ENCODE data around the gene VWA7.

The VWA7 gene

DNA sequence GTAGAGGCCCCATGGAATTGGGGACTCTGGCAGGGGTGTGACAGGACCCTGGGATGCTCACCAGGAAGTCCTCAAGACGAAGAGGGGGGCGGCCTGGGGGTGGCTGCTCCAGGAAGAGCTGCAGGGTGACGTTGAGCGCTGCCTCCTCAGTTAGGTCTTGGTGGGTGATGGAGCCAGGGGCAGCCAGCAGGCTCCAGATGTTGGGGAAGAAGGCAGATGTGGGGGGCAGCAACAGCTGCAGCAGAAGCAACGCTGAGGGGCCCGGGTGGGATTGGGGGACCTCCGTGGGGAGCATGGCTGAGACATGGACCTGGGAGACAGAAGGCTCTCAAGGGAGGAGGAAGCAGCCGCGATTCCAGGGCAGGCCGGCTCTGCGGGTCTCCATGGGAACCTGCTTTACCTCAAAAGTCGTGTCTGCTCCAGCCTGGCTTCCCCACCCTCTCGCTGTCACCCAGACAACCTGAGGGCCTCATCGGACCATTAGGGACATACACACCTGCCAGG, 591 bp downstream of the VWA7 start:
- no peak for DNase-seq

DNA sequence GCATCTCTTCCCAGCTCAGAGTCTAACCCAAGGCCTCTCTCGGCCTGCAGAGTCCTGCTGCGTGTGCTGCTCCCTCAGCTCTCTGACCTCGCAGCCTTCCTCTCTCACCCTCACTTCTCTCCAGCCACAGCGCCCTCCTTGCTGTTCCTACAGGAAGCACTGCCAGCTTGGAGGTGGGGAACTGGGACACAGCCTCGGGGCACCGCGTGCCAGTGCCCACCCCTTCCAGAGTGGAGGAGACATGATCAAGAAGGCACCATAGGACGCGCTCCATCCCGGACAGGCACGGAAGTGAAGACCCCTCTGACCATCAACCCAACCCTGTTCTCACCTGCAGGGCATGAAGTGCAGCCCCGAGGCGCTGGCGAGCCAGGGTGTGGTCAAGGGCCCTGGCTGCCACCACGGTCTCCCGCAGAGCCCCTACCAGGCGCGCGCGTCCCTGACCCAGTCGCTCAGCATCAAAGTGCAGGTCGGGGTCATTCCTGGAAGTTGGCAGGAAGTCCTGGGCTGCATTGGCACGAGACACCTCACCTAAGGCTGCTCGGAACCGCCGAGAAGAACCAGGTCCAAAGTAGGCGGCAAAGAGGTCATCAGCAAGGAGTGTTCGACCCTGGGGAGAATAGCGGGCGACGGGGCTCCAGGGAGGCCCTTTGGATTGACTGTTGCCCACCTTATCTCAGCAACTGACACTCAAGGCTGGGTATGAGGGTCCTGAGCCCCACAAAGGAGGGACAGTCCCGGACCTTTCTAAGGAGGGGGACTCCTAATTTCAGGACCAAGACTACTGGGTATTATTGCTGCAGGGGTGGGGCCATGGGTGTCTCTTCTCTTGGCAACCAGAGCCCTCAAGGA, 1.3 kb downstream of the VWA7 start:
- no peak for DNase-seq

DNA sequence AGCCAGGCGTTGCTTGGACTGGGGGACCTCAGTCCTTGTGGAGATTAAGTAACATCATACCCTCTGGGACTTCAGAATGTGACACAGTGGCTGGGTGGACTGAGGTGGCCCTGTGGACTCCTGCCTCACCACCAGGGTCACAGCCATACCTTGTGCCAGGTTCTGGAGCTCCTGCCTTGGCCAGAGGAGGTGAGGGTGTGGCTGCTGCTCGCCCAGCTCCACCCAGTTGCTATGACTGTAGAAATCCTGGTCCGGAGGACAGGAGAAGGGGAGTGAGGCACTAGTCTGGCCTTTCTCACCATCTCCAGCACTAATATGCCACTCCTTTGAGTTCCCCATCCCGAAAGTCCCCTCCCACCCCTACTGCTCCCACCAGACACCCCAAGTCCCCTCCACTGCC, 1.9 kb downstream of the VWA7 start:
- DNase-seq = no peak

DNA sequence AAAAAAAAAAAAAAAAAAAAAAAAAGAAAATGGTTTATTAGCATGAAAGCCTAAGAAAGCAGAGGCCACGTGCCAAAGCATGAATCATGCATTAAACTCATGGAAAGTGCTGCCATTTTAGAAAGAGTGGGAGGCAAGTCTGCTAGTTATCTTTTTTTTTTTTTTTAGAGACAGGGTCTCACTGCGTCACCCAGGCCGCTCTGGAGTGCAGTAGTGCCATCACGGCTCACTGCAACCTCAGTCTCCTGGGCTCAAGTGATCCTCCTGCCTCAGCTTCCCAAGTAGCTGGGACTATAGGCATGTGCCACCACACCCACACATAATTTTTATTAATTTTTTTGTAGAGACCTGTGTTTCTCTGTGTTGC, 5.2 kb downstream of the VWA7 start:
- peak; percentile 50 for DNase-seq

DNA sequence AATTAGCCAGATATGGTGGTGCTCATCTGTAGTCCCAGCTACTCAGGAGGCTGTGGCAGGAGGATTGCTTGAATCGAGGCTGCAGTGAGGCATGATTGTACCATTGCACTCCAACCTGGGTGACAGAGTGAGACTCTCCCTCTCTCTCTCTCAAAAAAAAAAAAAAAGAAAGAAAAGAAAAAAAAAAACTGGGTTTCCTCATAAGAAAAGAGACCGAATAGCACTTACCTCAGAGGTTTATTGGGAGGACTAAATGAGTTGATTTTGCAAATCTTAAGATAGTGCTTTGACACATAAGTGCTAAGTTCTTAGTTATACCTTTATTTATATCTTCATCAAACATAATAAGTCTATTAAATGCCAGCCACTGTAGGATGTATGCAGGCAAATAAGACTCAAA, 6.3 kb downstream of the VWA7 start:
- DNase-seq = no peak

DNA sequence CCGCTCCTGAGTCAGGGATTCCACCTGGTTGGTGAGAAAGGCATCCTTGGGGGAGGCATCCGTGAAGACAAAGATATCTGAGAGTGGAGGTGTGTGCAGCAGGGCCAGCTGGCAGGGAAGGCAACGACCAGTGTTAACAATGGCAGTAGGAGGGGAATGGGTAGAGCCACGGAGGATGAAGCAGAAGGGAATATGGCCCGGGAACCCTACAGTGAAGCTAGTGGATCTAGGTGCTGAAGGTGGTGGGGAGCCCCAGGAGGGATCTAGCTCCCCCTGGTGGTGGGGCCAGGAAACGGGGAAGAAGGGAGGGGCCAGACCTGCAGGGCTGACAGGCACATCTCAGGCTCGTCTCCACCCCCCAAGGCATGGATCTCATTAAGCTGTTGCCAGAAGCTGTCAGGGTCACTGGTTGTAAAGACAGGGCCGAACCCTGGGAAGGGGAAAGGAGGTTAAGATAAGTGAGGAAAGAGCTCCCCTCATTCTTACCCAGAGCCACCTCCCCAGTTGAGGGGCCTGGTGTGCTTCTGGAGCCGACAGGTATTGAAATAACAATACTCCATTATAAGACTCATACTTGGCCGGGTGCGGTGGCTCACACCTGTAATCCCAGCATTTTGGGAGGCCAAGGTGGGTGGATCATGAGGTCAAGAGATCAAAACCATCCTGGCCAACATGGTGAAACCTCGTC, 7.3 kb downstream of the VWA7 start:
- DNase-seq = peak; percentile 87

DNA sequence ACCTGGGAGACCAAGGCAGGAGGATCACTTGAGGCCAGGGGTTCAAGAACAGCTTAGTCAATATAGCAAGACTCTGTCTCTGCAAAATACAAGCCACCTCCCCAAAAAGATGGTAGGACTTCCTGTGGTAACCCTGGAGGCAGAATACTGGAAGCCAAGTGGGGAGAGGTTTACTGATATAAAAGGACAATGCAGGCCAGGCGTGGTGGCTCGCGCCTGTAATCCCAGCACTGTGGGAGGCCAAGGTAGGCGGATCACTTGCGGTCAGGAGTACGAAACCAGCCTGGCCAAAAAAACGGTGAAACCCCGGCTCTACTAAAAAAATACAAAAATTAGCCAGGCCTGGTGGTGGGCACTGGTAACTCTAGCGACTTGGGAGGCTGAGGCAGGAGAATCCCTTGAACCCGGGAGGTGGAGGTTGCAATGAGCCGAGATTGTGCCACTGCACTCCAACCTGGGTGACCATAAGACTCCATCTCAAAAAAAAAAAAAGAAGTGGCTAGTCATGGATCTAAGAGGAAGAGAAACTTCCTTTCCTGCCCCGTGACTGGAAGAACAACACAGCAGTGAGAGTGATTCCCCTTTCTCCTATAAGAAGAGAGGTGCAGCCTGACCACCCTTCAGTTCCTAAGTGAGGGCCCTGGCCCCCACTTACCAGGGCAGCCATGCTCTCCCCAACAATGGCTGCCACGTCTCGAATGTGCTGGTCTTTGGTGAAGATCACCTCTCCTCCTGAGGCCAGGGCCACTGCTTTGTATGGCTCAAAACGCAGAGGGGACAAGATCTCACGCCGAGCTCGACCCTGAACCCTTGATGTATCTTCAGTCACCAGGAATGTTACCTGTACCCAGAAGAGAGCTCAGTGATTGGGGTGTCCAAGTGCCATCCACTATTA, 8.5 kb downstream of the VWA7 start:
- no peak for DNase-seq

DNA sequence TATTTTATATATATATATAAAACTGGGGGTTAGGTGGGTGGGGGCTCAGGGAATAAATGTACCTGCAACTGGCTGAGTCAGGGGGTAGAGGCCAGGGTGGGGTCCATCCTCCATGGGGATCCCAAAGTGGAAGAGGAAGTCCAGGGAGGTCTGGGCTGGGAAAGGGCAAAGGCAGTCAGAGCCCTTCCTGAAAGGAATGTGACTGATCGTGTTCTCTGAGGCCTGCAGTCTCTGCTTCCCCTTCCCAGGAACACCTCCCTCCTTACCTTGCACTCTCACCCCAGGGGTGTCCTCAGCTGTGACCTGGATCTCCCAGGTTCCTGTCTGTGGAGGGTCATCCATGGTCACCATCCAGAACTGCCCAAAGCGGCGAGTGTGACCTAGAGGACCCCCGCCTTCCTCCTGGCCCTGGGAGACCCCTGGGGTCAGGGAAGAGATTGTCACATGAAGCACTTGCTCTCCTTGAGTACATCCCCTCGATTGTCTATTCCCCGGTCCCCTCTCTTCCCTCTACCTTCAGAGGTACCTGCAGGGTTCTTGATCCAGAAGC, 10.0 kb downstream of the VWA7 start:
- no peak for DNase-seq

DNA sequence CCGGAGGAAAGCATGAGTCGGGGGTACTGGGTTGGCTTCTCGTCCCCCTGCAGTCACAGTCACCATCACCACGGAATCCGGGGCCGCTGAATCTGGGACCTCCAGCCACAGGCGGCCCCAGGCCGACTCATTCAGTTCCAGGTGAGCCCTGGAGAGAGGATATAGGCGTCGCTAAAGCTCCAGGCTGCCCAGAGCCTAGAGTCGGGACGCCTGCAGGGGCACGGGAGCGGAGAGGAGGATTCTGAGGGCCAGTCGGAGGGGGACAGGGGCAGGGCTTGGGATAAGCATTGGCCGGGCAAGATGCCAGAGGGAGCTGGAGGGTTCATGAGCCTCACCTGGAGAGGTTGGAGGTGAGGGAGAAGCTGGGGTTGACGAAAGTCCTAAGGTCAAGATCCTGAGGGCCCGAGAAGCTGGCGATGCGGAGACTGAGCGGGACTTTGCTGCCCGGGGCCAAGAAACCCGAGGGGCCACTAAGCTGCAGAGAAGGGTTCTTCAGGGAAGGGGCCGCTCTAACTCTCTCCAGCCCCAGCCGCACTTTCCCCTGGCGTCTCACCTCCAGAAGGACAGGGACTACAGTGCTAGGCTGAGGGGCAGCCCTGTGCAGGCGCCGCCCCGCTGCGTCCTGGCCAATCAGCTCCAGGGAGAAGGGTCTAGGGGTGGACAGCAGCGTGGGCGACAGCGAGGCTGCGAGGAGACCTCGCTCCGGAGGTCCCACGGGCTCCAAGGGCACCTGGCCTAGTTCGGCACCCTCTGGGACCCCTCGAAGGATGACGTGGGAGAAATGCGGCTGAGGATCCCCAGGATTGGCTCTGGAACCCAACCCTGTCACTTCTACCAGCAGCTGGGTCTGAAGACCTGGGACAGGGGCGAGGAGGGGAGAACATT, 11.0 kb downstream of the VWA7 start:
- DNase-seq = no peak

DNA sequence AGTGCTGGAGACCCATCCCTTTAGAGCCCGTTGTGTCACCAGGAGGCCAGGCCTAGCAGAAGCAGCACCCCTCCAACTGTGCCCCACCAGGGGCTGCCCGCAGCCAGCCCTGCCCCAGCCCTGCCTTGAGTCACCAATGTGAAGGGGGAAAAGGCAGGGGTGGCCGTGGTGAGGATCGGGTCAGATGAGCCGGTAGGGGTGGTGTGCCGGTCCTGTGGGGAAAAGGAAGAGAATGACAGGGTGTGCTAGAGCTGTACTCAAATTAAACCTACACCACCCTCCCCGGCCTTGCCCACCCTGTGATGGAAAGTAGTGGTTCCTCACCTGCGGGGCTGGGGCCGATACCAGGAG, 11.6 kb downstream of the VWA7 start:
- no peak for DNase-seq

DNA sequence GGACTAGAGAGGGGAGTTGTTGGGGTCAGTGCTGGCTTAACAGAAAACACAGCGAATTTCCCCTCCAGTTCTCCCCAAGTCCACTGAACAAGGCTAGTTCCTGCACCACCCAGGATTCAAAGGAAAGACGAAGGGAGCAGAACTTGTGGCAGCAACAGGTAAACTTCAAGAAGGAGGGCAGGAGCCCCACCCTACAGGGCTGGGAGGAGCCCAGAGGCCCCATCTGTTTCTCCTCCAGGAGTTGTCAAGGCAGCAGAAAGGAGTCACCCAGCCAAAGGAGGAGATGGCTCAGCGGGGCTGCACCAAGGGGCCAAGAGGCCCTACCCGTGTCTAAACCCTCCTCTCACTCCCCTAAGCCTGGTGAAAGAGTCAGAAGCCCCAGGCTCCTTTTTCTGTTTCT, 12.9 kb downstream of the VWA7 start:
- DNase-seq = no peak

DNA sequence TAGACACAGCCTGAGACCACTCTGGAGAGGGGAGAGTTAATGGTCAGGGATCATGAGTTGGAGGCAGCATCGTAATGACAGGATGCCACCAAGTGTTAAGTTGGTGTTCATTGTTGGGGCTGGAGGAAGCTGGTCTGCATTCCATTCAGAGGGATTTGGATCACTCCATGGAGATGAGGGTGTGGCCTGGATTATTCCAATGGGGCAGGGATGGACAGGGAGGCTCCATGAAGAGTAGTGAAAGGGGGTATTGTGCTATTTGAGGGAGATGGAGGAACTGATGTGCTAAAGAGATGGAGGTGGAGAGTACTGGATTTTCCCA, 13.5 kb downstream of the VWA7 start:
- DNase-seq = no peak

DNA sequence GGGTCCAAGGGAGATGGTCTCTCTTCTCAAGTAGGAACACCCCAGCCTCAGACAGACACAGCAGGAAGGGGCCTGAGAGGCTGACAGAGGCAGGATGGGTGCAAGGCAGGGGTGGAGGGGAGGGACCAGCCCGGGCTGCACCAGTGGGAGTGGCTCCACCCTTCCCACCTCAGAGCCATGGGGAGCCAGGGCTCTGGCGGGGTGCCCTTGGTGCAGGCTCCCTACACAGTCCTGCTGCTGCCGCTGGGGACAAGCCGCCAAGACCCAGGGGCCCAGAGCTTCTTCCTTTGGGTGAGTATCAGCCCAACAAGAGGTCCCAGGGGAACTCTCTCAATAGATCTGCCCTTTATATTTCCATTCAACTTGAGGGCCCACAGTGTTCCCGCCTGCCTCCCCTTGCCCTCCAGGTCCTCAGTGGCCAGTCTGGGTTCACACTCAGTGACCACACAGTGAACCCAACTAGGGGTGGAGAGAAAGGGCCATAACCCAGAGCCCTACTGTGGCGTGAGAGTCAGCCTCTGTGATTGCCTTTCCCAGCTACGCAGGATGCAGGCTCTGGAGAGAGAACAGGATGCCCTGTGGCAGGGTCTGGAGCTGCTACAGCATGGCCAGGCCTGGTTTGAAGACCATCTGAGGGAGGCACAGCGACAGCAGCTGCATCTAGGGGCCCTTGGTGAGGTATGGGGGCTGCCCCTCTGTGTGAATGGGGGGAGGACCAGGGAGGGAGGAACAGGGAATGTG, 14.1 kb downstream of the VWA7 start:
- no peak for DNase-seq

DNA sequence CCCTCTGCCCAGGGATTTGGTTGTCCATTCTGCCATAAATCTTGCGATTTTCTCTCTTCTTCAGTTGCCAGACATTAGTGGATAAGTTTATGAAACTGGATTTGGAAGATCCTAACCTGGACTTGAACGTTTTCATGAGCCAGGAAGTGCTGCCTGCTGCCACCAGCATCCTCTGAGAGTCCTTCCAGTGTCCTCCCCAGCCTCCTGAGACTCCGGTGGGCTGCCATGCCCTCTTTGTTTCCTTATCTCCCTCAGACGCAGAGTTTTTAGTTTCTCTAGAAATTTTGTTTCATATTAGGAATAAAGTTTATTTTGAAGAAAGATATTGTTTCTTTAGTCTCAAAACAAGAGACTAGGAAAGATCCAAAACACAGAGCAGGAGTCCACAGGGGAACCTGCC, 14.8 kb downstream of the VWA7 start, which contains the start of gene SAPCD1:
Gene SAPCD1 (plus strand): TSS at position 301 of the 400 bp plus-strand sequence. CDS start 399 bp downstream, outside the sequence.
- no peak for DNase-seq

DNA sequence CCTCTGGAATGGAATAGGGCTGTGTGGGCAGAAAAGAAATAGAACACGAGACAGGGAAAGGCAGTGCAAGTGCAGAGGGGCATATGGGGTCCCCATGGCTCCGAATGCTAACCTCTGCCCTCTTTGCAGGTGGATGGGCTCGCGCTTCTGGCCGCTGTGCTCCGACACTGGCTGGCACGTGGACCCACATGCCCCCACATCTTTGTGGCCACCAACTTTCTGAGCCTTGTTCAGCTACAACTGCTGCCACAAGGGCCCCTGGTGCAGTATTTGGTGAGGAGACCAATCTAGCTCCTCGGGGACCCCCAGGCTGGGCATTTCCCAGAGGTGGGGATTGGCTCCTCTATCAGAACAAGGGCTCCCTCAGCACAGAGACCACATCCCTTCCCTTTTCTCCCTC, 15.8 kb downstream of the VWA7 start:
- no peak for DNase-seq

DNA sequence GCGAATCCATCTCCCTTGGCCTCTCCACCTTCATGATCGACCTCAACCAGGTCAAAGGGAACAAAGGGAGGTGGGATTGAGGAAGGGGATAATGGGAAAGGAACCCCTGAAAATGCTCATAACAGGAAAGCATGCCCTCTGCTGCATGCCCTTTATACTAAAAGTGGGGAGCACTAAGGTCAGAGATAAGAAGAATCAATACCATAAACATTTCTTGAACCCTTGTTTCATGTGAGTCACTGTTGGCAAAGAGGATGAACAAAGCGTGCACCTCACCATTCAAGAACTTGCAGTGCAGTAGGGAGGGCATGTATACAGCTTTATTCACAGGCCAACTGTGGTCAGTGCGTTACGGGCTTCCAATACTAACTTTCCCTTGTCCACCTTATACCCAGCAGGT, 16.3 kb downstream of the VWA7 start:
- DNase-seq = no peak

DNA sequence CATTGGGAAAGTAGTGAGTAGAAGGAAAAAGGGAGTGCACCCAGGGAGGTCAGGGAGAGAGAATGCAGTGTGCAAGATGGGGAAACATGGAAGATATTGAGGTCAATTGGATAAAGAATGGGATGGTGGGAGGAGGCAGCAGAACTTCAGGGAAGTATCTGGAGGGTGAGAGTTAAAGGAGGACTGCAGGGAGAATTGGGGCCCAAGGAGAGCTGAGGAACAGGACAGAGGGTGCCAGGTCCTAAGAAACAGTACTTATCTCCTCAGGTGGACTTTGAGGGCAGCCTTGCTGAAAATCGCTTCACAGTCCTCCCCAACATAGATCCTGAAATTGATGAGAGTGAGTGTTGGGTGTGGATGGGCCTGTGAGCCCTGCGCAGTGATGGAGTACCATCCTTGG, 18.8 kb downstream of the VWA7 start:
- no peak for DNase-seq

DNA sequence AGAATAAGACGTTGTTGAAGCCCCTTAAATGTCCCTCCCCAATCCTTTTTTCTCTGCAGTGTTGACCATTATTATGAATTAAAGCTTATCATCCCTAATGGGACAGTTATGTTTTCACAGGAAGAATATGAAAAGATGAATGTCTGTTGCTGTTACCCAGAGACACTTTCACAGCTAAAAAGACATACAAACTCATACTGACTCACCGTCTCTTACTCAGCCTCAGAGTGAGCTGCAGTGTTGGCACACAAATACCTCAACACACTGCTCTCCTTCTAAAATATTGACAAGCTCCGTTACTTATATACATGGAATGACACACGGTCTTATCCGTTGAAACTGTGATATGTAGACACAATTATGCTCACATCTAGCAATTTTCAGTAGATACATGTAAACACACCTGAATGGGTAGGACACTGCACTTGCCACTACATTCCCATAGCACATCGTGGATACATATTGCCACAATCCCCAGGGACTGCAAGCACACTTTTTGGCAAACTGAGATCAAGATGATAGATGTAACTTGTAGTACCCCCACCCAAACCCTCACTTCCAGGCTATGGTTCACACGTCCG, 24.3 kb downstream of the VWA7 start:
- DNase-seq = no peak

DNA sequence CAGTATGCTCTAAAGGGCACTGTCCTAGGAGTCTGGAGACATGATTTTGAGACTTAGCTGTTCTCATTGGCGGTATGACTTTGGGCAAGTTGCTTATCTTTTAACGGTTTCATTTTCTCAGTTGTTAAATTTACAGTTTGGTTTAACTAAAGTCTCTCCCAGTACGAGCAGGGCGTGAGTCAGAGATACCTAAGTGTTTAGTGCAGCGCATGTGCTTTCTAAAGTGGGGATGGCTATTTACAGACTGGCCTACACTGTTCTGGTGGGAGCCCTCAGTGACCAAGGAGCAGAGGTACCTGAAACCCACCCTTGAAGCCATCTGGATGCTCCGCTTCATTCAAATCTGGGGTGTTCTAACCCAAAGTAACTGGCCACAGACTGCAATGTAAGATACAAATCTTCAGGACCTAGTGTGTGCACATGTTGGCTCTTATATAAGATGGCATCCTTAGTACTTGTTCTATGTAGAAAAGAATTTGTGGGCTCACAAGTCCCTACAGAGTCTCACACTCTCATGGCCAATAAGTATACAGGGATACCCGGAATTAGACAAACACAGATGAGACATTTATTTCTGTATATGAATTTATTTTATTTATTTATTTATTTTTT, 26.6 kb downstream of the VWA7 start:
- no peak for DNase-seq

DNA sequence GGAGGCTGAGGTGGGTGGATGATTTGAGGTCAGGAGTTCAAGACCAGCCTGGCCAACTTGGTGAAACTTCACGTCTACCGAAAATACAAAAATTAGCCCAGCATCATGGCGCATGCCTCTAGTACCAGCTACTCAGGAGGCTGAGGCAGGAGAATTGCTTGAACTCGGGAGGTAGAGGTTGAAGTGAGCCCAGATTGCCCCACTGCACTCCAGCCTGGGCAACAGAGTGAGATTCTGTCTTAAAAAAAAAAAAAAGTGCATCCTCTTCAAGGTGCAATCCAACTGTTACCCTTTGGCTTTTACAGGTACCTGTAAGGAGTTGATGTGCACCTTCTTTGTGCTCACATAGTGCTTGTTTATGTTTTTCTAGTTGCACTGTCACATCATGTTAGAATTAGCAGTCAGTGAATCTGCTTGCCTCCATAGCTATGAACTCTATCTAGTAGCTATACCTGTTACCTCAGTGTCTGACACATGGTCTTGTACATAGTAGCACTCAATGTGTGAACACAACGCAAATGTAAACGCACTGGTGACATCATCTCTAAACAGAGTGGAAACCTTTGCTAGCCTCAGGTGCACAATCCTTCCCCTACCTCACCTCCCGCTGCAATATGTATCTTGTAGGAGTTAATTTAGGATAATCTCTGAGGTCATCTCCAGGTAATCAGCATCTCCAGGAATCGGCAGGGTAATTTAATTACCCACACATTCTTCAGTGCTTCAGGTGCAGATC, 27.7 kb downstream of the VWA7 start:
- DNase-seq = no peak
